Measurements from ENCODE around the gene FCHSD2.

FCHSD2 gene

DNA sequence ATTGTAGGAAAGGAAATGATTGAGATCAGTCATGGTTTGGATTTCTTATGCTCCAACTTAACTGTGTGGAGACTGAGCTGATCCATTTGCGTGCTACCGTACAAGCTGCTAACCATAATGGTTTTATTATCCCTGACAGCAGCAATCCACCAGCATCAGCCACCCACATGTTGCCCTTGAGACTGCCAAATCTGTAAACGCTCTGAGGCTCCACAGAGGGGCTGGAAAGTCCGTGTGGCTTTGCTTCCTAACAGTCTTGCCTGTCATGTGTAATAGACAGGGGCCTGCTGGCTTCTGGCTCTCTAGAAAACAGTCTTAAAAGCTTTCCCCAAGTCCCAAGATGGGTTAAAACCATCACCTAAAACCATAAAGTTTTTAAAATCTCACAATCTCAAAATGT lies 297.8 kb downstream of the FCHSD2 start:
- no peak for TF ChIP-seq POLR2AphosphoS5 (IDR thresholded peaks at IDR 0.05; ENCODE audit: low read depth, low read length)
- TF ChIP-seq FOXP2 (optimal IDR thresholded peaks at IDR 0.05; ENCODE audit: borderline replicate concordance, extremely low read depth, extremely low read length, insufficient read depth): no peak
- no peak for TF ChIP-seq SIN3A (IDR thresholded peaks at IDR 0.05; ENCODE audit: borderline replicate concordance, insufficient read depth, low read length)
- TF ChIP-seq, protein P1, sequence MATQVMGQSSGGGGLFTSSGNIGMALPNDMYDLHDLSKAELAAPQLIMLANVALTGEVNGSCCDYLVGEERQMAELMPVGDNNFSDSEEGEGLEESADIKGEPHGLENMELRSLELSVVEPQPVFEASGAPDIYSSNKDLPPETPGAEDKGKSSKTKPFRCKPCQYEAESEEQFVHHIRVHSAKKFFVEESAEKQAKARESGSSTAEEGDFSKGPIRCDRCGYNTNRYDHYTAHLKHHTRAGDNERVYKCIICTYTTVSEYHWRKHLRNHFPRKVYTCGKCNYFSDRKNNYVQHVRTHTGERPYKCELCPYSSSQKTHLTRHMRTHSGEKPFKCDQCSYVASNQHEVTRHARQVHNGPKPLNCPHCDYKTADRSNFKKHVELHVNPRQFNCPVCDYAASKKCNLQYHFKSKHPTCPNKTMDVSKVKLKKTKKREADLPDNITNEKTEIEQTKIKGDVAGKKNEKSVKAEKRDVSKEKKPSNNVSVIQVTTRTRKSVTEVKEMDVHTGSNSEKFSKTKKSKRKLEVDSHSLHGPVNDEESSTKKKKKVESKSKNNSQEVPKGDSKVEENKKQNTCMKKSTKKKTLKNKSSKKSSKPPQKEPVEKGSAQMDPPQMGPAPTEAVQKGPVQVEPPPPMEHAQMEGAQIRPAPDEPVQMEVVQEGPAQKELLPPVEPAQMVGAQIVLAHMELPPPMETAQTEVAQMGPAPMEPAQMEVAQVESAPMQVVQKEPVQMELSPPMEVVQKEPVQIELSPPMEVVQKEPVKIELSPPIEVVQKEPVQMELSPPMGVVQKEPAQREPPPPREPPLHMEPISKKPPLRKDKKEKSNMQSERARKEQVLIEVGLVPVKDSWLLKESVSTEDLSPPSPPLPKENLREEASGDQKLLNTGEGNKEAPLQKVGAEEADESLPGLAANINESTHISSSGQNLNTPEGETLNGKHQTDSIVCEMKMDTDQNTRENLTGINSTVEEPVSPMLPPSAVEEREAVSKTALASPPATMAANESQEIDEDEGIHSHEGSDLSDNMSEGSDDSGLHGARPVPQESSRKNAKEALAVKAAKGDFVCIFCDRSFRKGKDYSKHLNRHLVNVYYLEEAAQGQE (IDR thresholded peaks at IDR 0.05; ENCODE audit: insufficient read depth in 1 of 2, low read depth in 2 of 2, low read length in 2 of 2): no peak
- no peak for TF ChIP-seq TAF1 (IDR thresholded peaks at IDR 0.05; ENCODE audit: borderline replicate concordance, insufficient read depth, low read length)

DNA sequence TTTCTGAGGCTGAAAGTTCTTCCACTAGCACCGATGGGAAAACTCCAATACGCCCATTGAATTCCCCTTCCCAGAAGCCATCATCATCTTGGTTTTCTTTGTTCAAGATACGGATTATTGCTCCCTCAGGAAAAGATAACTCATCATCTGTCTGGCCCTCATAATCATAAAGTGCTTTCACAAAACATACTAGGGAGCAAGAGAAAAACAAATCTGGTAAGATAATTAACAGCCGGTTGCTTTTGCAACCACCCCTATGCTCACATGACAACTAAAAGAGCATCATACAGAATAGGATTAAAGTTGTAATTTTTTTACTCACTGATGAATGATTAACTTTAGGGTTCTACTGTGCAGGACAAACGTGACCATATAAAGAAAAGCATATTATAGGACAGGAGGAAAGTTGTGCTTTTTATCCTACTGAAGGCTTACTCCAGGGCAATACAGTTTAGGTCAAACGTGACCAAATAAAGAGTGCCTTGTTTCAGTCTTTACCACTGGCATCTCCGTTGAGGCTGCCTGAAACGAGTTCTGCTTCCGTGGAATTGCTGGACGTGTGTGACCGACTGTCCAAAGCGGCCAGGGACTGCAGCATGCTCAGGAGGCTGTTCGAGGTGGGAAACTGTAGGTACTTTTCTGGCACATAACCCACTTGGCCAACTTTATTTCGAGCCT lies 299.3 kb downstream of the FCHSD2 start:
- TF ChIP-seq, protein P1 (IDR thresholded peaks at IDR 0.05; ENCODE audit: insufficient read depth in 1 of 2, low read depth in 2 of 2, low read length in 2 of 2): no peak
- no peak for TF ChIP-seq POLR2AphosphoS5 (IDR thresholded peaks at IDR 0.05; ENCODE audit: low read depth, low read length)
- TF ChIP-seq FOXP2 (optimal IDR thresholded peaks at IDR 0.05; ENCODE audit: borderline replicate concordance, extremely low read depth, extremely low read length, insufficient read depth): no peak
- no peak for TF ChIP-seq TAF1 (IDR thresholded peaks at IDR 0.05; ENCODE audit: borderline replicate concordance, insufficient read depth, low read length)
- no peak for TF ChIP-seq SIN3A (IDR thresholded peaks at IDR 0.05; ENCODE audit: borderline replicate concordance, insufficient read depth, low read length)

DNA sequence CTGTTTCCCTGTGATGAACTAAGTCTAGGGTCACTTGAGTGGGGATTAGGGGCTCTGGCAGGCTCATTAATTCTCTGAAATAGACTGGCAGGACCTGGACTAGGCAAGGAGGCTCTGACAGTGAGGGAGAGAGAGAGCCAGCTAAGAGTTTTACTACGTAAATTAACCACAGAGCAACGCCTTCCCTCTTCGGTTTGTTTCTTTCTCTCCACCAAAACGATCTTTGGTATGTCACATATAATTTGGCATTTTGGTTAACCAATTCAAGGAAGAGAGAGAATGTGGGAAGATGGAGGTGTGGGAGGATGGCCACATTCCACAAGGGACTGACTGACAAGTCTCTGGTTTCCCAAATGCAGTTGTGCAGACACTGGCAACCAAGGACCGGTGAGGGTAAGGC lies 300.0 kb downstream of the FCHSD2 start:
- TF ChIP-seq, protein P1 (IDR thresholded peaks at IDR 0.05; ENCODE audit: insufficient read depth in 1 of 2, low read depth in 2 of 2, low read length in 2 of 2): no peak
- TF ChIP-seq FOXP2 (optimal IDR thresholded peaks at IDR 0.05; ENCODE audit: borderline replicate concordance, extremely low read depth, extremely low read length, insufficient read depth) (no peak), SIN3A (IDR thresholded peaks at IDR 0.05; ENCODE audit: borderline replicate concordance, insufficient read depth, low read length) (no peak)

DNA sequence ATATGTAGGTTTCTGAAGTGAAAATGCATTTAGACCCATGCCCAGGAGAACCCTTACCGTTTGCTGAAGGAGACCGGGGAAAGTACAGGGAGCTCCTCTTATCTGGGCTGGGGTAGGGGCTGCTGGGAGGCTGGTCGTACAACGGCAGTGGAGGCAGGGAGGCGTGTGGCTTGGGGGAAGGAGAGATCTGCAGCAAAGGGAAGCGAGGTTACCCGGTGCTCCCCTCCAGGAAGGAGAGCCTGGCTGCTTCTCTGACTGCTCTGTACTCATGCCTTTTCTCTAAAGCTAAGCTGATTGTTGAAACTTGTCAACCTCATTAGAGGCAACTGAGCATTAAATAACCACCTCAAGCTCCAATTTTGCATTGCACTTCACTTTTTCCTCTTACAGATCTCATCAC lies 300.7 kb downstream of the FCHSD2 start:
- TF ChIP-seq SIN3A (IDR thresholded peaks at IDR 0.05; ENCODE audit: borderline replicate concordance, insufficient read depth, low read length) (no peak), POLR2AphosphoS5 (IDR thresholded peaks at IDR 0.05; ENCODE audit: low read depth, low read length) (no peak), TAF1 (IDR thresholded peaks at IDR 0.05; ENCODE audit: borderline replicate concordance, insufficient read depth, low read length) (no peak), FOXP2 (optimal IDR thresholded peaks at IDR 0.05; ENCODE audit: borderline replicate concordance, extremely low read depth, extremely low read length, insufficient read depth) (no peak)
- TF ChIP-seq, protein P1 (IDR thresholded peaks at IDR 0.05; ENCODE audit: insufficient read depth in 1 of 2, low read depth in 2 of 2, low read length in 2 of 2): no peak

DNA sequence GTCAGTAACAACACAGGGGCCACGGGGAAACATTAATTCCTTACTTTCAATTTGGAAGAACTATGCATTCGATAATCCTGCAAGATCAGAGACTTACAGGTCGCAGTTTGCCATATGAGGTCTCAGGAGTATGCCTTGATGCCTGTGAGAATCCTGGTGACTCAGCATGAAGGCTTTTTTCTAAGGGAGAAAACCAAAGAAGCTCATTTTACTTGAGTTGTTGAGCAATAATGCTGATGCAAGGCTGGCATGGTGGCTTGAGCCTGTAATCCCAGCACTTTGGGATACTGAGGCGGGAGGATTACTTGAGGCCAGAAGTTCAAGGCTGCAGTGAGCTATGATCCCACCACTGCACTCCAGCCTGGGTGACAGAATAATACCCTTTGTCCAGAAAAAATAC lies 301.3 kb downstream of the FCHSD2 start:
- TF ChIP-seq TAF1 (IDR thresholded peaks at IDR 0.05; ENCODE audit: borderline replicate concordance, insufficient read depth, low read length) (no peak), SIN3A (IDR thresholded peaks at IDR 0.05; ENCODE audit: borderline replicate concordance, insufficient read depth, low read length) (no peak), POLR2AphosphoS5 (IDR thresholded peaks at IDR 0.05; ENCODE audit: low read depth, low read length) (no peak), FOXP2 (optimal IDR thresholded peaks at IDR 0.05; ENCODE audit: borderline replicate concordance, extremely low read depth, extremely low read length, insufficient read depth) (no peak)
- TF ChIP-seq, protein P1 (IDR thresholded peaks at IDR 0.05; ENCODE audit: insufficient read depth in 1 of 2, low read depth in 2 of 2, low read length in 2 of 2): no peak

All from PFSK-1 (cell line).